Stimulated activated CD4-positive, alpha-beta T cell treated with anti-CD3 and anti-CD28 coated beads, Interleukin-4, amount 100 ng/mL, for 24 hours (primary cell): Measurements from ENCODE around the gene ANKMY1.
A peak's percentile ranks its signal among the peaks of the same experiment; 100 is the strongest.

ENCODE experiments used
- DNase-seq: peaks from one replicate; pipeline ENCODE4 v3.0.0-alpha.2; 2020

Gene ANKMY1

DNA sequence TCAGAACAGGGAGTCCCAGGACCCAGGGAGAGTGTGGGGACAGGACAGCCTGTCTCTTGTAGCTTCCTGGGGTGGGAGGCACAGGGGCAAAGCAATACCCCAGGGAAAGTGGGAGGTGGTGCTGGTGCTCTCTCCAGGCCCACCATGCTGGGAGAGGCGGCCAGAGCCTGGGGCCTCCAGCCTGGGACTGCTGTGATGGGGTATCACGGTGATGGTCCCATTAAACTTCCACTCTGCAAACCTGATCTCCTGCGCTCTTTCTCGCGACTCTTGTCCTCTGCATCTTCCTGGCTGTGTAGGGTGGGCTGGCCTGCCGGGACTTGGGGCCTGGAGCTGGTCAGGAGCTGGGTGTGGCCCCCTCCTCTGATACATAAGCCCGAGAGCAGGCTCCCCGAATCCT, 20.7 kb upstream of the ANKMY1 start:
- DNase-seq, result no peak

DNA sequence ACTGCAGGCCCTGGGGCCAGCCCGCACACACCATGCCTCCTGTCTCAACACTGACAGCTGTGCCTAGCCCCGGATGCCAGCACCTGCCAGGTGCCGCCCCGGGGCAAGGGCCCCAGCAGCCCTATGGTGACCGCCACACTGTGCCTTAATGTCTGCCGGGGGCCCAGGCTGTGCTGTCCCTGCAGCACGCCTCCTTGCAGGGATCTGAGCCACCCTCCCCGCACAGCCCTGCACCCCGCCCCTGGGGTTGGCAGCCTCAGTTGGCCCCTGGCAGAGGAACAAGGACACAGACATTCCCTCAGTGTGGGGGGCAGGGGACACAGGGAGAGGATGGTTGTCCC, 20.3 kb upstream of the ANKMY1 start:
- DNase-seq, result no peak

DNA sequence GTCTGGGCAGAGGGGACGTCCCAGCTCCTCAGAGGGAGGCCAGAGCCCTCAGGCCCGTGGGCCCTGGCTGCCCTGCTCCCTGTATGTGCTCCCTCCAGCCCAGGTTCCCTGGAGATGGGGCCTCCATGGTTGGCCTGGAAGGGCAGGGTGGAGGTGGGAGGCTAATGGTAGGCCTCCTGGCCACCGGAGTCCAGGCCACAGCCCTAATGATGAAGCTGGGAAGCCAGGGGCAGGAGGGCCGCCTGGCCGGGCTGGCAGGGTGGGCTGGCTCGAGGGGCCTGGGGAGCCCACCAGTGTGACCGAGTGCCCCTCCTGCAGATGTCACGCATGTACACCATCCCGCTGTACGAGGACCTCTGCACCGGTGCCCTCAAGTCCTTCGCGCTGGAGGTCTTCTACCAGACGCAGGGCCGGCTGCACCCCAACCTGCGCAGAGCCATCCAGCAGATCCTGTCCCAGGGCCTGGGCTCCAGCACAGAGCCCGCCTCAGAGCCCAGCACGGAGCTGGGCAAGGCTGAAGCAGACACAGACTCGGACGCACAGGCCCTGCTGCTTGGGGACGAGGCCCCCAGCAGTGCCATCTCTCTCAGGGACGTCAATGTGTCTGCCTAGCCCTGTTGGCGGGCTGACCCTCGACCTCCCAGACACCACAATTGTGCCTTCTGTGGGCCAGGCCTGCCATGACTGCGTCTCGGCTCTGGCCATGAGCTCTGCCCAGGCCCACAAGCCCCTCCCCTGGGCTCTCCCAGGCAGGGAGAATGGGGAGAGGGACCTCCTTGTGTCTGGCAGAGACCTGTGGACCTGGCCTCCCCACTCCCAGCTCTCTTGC, 19.7 kb upstream of the ANKMY1 start:
- no peak for DNase-seq

DNA sequence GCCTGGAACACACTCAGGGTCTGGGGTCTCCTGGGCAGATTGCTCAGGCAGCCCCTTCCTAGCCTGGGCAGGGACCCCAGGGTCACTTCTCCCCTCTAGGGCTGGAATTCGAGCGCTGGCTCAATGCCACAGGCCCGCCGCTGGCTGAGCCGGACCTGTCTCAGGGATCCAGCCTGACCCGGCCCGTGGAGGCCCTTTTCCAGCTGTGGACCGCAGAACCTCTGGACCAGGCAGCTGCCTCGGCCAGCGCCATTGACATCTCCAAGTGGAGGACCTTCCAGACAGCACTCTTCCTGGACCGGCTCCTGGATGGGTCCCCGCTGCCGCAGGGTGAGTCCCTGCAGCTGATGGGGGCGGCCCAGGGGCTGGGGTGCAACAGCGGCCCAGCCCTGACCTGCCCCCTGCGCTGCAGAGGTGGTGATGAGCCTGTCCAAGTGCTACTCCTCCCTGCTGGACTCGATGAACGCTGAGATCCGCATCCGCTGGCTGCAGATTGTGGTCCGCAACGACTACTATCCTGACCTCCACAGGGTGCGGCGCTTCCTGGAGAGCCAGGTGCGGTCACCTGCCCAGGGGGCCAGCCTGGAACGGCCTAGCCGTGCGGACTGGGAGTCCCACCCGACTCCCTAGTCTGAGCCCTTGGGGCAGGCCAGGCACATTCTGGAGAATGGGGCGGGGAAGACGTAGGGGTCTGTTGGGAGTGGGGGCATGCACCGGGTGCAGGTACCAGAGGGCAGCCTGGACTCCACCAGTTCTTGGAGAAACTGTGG, 18.8 kb upstream of the ANKMY1 start:
- DNase-seq, result no peak

DNA sequence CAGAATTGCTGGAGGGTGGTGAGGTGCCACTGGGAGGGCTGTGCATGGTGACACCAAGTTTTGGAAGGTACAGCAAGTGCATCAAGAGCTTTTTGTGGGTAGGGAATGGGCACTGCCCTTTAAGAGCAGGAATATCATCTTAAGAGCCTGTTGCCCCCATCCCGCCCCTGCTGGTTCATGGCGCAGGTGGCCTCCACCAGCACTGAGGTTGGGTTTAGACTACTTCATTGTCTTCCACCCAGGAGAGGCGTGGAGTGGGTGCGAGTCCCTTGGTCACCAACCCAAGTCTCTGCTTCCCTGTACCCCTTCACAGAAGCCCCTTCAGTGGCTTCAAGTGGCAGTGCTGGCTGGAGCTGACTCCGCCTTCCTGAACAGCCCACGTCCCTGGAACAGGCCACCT, 18.2 kb upstream of the ANKMY1 start:
- no peak for DNase-seq

DNA sequence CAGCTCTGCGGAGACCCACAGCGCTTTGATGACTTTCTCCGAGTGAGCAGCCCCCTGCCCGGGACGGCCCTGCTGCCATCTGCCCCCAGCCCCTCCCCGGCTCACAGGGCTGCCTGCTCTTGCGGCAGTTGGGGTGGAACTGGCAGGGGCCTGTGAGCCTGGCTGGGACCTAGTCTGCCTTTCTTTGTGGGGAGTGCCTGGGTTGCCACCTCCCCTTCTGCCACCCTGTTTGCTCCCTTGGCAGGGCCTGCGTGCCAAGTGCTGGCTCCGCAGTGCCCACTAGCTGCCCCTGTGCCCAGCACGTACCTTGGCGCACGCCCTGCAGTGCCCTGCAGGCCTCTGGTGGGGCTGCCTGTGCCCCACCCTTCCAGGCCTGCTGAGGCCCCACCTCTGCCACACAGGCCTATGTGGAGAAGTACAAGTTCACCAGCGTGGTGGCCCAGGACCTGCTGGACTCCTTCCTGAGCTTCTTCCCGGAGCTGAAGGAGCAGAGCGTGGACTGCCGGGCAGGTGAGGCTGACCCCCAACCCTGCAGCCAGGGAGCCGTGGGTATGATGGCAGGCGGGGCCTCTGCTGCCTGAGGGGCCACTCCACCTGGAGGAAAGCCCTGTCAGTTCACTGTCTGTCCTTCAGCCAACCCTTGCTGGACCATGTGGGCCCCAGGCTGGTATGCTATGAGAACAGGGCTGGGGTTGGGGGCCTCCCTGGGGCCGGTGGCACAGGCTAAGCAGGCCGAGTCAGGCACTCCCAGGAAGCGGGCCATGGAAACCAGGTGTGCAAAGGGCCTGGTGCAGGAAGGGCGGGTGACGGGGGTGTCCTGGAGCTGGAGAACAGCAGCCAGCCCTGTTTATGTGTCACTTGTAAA, 17.5 kb upstream of the ANKMY1 start:
- no peak for DNase-seq

DNA sequence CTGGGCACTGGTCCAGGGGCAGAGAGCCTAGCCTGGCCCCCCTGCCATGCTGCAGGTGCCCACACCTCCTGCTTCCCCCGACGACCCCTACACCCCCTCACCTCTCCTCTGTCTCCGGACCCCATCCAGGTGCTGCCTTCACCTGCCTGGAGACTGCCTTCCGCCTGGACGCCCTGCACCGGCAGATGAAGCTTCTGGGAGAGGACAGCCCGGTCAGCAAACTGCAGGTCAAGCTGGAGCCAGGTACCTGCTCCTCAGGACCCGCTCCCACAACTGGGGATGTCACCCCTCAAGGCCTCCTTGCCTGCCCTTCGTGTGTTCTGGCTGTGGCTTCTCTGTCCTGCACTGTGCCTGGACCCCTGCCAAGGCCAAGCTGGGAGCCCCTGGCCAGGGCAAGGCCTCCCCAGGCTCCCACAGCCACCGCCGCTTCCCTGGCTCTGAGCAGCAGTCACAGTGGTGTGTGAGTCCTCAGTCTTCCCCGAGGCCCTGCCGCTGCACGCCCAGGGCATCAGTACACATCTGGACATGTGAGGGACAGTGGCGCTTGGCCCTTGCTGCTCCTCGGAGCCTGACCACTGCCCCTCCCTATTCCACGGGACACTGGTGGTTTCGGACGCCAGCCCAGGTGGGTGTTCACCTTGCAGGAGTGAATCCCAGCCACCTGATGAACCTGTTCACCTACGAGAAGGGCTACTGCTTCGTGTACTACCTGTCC, 16.8 kb upstream of the ANKMY1 start:
- no peak for DNase-seq

DNA sequence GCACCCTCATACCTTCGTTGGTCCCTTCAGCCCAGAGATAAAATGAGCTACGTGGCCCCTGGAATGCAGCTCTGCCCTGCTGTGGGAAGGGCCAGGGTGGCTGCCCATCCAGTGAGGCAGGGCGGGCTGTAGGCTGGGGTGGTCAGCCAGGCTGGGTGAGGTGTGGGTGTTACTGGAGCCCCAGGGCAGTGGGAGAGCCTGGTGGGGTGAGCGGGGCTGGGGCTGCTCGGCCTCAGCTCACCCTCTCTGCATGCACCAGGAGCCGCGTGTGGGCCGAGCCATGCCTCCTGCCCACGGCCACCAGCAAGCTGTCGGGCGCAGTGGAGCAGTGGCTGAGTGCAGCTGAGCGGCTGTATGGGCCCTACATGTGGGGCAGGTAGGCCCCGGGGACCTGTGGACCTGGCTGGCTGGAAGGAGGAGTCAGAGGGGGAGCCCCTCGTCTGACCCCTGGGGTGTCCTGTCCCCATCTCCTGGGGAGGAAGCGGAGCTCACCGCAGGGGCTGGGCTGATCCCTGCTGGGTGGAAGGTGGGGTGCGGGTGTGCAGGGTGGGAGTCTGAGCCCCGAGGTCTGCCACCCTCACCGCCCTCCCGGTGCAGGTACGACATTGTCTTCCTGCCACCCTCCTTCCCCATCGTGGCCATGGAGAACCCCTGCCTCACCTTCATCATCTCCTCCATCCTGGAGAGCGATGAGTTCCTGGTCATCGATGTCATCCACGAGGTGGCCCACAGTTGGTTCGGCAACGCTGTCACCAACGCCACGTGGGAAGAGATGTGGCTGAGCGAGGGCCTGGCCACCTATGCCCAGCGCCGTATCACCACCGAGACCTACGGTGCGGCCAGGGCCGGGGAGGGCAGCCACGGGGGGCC, 16.0 kb upstream of the ANKMY1 start:
- no peak for DNase-seq

DNA sequence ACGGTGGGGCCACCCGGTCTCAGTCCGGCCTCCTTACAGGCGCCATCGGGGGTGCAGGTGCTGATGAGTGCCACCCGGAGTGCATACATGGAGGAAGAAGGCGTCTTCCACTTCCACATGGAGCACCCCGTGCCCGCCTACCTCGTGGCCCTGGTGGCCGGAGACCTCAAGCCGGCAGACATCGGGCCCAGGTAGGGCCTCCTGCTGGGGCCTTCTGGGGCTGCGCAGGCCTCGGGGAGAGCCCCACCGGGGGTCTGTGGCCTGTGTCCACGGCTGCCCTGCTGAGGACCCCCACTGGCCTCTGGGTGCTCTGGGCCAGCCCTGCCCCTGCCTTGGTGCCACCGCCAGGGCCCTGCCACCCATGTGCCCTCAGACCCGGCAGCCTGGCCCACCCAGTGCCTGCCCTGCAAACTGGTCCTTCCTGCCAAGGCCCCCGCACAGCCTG, 15.3 kb upstream of the ANKMY1 start:
- DNase-seq, result no peak

DNA sequence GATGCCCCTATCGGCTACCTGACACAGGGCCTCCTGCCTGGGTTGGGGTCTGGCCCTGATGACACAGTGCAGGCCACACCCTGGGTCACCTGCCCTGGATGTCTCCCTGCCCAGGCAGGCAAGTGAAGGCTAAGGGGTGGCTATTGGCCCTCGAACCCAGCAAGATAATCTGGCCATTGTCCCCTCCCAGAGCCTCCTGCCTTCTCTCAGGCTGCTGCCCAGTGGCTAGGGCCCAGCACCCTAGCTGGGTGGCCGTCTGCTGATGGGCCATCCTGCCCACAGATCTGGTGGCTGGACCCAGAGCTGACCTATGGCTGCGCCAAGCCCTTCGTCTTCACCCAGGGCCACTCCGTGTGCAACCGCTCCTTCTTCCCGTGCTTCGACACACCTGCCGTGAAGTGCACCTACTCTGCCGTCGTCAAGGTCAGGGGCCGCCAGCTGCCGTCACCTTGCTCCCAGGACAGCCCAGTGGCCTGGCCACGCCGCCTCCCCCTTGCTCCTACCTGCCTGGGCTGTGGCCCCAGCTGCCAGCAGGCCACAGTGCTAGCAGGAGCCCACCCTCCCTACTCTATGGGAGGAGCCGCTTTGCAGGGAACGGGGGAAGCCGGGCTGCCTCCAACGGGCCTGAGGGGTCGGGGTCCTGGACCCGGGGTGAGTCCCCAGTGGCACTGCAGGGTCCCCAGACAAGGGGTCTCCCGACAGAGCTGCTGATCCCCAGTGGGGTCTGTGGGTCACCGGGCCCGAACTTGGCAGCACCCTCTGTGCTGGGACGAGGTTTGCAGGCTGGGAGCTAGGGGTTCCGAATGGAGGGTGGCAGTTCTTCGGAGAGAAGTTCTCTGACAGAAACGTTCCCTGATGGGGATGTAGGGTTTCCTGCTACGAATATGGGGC, 14.6 kb upstream of the ANKMY1 start:
- no peak for DNase-seq

DNA sequence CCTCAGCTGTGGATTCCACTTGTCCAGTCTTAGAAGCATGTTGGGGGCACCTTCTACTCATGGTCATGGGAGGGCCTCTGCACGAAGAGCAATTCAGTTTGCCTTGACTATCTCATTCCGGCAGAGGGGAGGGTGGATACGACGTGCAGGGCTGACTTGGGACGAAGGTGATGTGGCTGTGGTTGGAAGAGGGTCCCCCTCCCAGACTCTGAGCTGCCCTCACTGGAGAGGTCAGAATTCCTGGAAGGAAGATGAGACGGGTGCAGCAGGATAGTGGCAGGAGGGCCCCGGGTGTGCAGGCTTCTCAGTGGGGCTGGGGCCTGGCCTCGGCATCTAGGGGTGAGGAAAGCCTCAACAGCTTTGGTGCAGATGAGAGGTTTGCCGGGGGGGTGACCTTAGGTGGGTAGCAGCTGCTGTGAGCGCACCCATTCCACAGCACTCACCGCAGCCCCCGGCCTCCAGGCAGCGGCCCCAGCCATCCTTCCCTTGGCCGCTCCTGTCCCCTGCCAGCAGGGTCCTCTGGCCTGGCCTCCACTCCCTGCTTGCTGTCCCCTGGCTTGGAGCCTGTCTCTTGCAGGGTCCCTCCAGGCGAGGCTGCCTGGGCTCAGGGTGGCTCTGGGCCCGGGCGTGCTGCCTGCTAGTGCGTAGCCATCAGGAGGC, 13.7 kb upstream of the ANKMY1 start:
- DNase-seq, result no peak

DNA sequence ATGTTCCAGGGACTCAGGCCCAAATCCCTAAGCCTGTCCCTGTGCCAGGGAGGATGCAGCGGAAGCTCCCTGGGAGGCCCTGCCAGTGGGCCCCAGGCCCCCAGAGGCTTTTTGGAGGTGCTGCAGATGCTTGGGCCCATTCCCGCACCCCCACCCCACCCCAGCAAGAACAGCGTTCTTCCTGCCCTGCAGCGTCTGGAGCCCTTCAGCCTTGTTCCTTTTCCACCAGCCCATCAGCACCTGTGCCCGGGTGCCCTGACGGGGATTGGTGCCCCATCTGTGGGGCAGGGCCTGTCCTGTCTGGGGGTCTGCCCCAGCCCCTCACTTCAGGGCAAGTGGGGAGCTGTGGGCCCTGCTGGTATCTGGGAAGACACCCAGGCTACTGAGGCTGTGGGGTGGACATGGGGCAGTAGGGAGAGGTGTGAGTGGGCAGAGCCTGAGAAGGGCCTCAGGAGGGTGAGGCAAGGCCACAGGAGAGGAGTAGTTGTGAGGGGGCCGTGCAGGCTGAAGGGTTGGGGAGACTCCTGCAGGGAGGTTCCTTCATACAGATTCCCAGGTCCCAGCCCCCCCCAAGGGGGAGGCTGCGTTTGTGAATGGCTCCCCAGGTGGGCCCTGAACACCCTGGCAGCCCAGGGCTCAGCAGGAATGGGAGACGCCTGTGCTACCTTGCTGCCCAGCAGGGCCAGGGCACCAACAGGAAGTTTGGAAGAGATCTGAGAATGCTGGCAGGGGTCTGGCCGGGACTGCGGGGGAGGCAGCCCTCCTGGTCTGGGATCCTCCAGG, 12.9 kb upstream of the ANKMY1 start:
- no peak for DNase-seq

DNA sequence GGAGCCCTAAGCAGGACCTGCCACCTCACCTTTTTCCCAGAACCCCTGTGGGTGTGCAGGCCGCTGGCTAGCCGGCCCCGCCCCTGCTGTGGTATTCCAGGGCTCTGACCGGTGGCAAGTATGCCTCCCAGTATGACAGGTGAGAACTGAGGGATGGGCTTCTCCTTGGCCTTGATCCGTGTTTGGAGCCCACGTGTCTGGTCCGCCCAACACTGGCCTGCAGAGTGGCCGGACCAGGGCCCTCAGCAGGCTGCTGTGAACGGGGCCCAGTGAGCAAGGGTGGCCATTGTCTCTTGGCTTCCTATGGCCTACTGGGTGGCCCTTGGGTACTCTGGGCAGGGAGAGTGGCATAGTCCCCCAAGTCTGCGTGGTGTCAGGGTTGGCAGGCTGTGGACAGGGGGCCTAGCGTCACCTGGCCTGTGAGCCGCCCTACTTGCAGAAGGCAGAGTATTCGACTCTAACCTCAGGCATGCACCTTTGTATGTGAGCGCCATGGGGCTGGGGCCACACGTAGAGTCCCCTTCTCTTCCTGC, 12.3 kb upstream of the ANKMY1 start:
- DNase-seq, result no peak

DNA sequence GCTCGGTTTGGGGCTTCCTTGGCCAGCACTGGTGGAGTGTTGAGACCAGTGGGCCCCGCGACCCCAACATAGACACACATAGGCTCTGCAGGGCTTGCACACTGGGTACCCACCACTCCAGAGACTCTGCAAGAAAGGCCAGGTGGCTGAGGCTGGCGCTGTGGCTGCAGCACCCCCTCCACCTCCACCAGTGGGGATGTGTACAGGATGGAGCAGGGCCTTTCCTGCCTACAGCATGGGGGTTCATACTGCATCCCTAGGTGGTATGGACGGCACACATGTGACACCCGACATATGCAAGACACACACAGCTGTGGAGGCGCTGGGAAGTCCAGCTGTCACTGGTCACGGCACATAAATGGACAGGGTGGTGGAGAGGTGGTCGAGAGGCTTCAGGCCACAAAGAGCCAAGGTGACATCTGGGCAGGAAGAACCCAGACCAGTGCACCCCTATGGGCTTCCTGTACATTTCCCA, 11.8 kb upstream of the ANKMY1 start:
- DNase-seq, result no peak

DNA sequence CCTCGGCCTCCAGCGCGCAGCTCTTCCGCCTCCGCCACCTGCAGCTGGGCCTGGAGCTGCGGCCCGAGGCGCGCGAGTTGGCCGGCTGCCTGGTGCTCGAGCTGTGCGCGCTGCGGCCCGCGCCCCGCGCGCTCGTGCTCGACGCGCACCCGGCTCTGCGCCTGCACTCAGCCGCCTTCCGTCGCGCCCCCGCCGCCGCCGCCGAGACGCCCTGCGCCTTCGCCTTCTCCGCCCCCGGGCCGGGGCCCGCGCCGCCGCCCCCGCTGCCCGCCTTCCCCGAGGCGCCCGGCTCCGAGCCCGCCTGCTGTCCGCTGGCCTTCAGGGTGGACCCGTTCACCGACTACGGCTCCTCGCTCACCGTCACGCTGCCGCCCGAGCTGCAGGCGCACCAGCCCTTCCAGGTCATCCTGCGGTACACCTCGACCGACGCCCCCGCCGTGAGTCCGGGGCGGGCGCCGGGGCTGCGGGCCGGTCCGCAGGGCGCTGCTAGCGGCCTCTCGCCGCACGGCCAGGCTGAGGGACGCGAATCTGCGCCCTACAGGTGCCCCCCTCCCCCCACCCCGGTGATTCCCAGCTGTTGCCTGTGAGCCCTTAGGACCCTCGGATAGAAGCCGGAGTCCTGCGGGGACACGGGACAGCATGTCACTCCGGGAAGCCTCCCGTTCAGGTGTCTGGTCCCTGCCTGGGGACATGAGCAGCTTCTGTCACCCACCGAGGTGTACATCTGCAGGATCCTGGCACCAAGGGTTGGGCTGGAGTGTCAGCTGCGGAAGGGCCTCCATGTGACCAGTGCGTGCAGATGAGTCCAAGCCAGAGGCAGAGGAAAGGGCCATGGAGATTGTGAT, 11.1 kb upstream of the ANKMY1 start:
- DNase-seq, result peak; percentile 30

DNA sequence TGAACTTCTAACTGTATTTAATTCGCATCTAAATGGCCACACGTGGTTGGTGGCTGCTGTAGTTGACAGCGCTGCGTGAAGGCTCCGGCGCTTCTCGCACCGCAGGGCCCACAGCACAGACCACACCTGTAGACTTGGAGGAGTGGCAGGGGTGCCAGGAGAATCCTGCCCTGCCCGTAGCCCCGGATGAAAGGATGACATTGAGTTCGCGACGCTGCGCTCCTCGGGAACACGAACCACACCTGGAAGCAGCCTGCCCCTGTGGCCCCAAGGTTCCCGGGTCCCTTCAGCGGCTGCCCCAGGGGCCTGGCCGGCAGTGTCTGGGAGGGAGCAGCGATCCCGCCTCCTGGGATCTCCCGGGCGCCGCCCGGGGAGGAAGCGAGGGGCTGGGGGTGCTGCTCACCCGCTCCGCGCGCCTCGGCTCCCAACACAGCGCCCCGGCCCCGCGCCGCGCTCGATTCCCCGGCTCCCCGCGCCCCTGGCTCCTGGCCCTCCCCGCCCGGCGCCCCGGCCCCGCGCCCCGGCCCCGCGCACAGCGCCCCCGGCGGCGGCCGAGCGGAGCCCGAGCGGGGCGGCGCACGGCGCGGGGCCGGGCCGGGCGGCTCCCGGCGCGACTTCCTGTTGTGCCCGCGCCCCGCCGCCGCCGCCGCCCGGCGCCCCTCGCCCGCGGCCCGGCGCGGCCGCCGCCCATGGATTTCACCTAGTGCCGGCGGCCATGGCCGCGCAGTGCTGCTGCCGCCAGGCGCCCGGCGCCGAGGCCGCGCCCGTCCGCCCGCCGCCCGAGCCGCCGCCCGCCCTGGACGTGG, 10.3 kb upstream of the ANKMY1 start, which contains the start of gene RNPEPL1:
Gene RNPEPL1, plus strand, starts transcription at position 613 of the 806 bp plus-strand sequence. Its CDS starts 103 bp downstream, at position 716.
- DNase-seq, result peak; percentile 48
